Measurements from ENCODE around the gene ST3GAL3.
A peak's percentile ranks its signal among the peaks of the same experiment; 100 is the strongest.
"Not testable (repeated sequence)": the region's sequence is repeated elsewhere in the genome, so short reads cannot be mapped to it uniquely, and the experiment has no call there.

ST3GAL3 gene

GRCh38 chr1:43760745-43761317, 53.5 kb downstream of the ST3GAL3 start:
- FAIRE-seq: no peak

GRCh38 chr1:43763497-43763973, 56.2 kb downstream of the ST3GAL3 start:
- FAIRE-seq: peak; percentile 84

- FAIRE-seq: no peak
These were observed 57.2 kb downstream of the ST3GAL3 start for GRCh38 chr1:43764581-43764980.

GRCh38 chr1:43766086-43766784, 58.9 kb downstream of the ST3GAL3 start:
- FAIRE-seq: no peak

GRCh38 chr1:43766818-43767525, 59.6 kb downstream of the ST3GAL3 start:
- FAIRE-seq: no peak

- FAIRE-seq: no peak
These were observed 60.8 kb downstream of the ST3GAL3 start for GRCh38 chr1:43768168-43768567.

- FAIRE-seq: no peak
These were observed 62.1 kb downstream of the ST3GAL3 start for GRCh38 chr1:43769350-43769908.

GRCh38 chr1:43770111-43770510, 62.8 kb downstream of the ST3GAL3 start:
- FAIRE-seq: no peak

- no peak for FAIRE-seq
These were observed 65.6 kb downstream of the ST3GAL3 start for GRCh38 chr1:43772978-43773377.

- FAIRE-seq: no peak
These were observed 66.5 kb downstream of the ST3GAL3 start for GRCh38 chr1:43773821-43774220.

GRCh38 chr1:43774359-43774758, 67.0 kb downstream of the ST3GAL3 start:
- no peak for FAIRE-seq

GRCh38 chr1:43776043-43776761, 68.9 kb downstream of the ST3GAL3 start:
- no peak for FAIRE-seq

- not testable (repeated sequence) for FAIRE-seq
These were observed 70.6 kb downstream of the ST3GAL3 start for GRCh38 chr1:43777916-43778315.

- no peak for FAIRE-seq
These were observed 71.9 kb downstream of the ST3GAL3 start for GRCh38 chr1:43779266-43779665.

GRCh38 chr1:43779805-43780403, 72.6 kb downstream of the ST3GAL3 start:
- no peak for FAIRE-seq

GRCh38 chr1:43781574-43781973, 74.2 kb downstream of the ST3GAL3 start:
- FAIRE-seq: no peak

- no peak for FAIRE-seq
These were observed 75.8 kb downstream of the ST3GAL3 start for GRCh38 chr1:43783096-43783670.

GRCh38 chr1:43783671-43784205, 76.4 kb downstream of the ST3GAL3 start:
- no peak for FAIRE-seq

- FAIRE-seq: no peak
These were observed 79.0 kb downstream of the ST3GAL3 start for GRCh38 chr1:43786201-43786958.

- FAIRE-seq: no peak
These were observed 79.6 kb downstream of the ST3GAL3 start for GRCh38 chr1:43786960-43787359.

Measured in islet of Langerhans (tissue), 1 donor.